Peyer's patch (tissue), 4 donors: Measurements from ENCODE around the gene CDH4.

Source experiments
- POLR2A ChIP-seq, 2 donors: fragments of 450-650 bp; IDR thresholded peaks; one replicate each; pipeline ENCODE4 v1.5.1; 2017; ENCODE audit warnings: antibody characterized with exemption in 2 of 2, mild to moderate bottlenecking in 2 of 2, moderate library complexity in 2 of 2
- TF ChIP-seq, protein P1 (sequence below), 6 experiments: fragments of 450-650 bp in 4 of 6; fragments of 200-600 bp in 2 of 6; sonication (generic) in 1 of 6; IDR thresholded peaks; one replicate each; pipeline ENCODE4 v1.5.1; 2017 to 2019; ENCODE audit warnings: antibody characterized with exemption in 6 of 6, mild to moderate bottlenecking in 3 of 6, moderate library complexity in 1 of 6

DNA sequence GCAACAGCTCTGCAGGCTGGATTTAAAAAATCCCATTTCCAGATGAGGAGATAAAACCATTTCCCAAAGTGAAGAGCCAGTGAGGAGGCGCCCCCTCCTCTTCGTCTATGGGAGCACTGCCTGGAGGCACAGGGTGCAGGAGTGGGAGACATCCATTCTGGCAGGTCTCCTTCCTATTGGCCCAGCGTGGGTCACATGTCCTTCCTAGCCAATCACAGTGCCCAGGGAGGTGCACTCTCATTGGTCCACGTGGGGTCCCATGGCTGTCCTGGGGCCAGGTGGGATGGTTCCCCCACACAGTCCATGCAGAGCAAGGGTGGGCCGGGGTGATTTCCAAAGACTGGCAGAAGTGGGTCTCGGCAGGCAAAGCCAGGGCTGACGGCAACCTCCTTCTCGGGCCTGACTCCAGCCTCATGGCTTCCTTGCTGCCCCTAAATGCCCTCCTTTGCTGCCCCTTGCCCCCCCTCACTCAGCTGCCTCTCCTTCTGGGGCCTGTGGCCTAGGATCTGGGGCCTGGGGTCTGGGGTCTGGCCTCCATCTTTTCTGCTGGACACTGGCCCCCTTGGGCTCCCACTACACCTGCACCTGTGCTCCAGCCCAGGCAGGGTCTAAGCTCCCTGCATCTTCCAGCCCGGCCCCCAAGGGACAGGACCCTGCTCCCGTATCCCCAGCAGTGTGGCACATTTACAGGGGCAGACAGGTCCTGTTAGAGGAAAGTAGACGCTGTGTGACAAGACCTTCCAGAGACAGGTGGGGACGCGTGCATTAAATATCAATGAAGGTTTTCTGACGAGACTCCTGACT, 581.9 kb downstream of the CDH4 start:
- TF ChIP-seq, protein P1, sequence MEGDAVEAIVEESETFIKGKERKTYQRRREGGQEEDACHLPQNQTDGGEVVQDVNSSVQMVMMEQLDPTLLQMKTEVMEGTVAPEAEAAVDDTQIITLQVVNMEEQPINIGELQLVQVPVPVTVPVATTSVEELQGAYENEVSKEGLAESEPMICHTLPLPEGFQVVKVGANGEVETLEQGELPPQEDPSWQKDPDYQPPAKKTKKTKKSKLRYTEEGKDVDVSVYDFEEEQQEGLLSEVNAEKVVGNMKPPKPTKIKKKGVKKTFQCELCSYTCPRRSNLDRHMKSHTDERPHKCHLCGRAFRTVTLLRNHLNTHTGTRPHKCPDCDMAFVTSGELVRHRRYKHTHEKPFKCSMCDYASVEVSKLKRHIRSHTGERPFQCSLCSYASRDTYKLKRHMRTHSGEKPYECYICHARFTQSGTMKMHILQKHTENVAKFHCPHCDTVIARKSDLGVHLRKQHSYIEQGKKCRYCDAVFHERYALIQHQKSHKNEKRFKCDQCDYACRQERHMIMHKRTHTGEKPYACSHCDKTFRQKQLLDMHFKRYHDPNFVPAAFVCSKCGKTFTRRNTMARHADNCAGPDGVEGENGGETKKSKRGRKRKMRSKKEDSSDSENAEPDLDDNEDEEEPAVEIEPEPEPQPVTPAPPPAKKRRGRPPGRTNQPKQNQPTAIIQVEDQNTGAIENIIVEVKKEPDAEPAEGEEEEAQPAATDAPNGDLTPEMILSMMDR (IDR thresholded peaks at IDR 0.05), result no peak
- no peak for TF ChIP-seq POLR2A (IDR thresholded peaks at IDR 0.05)
